Natural killer cell treated with Interleukin-12 subunit alpha and Interleukin-12 subunit beta and Interleukin-15 and Interleukin-18, amount 100 ng/mL, for 72 hours (primary cell): Measurements from ENCODE around the gene ODAD4. TPM values are rescaled to one million over a fixed set of nuclear protein-coding genes. Genes with fewer than 3 reads are reported as not detected.
"Not testable (repeated sequence)": the region's sequence is repeated elsewhere in the genome, so short reads cannot be mapped to it uniquely, and the experiment has no call there.

Source experiments
- ATAC-seq, 2 donors: fragments of 150-1000 bp; cut with Tn5 transposase in 1 of 2; sonication (Bioruptor Pico), chemical (Tn5 transposase) in 1 of 2; 2 replicates each; pipeline ENCODE4 v1.10.0; 2021
- DNase-seq: peaks from one replicate; pipeline ENCODE4 v3.0.0; 2022; ENCODE audit warnings: low spot score
- H3K27ac Mint-ChIP-seq, 2 donors: 1 replicate in 1 of 2; 2 replicates in 1 of 2; pipeline ENCODE4 v1.8.0; 2022; ENCODE audit warnings: mixed read lengths in 2 of 2, mild to moderate bottlenecking in 1 of 2, moderate library complexity in 1 of 2
- H3K27me3 Mint-ChIP-seq, 2 donors: 1 replicate in 1 of 2; 2 replicates in 1 of 2; pipeline ENCODE4 v1.8.0; 2022; ENCODE audit warnings: mixed read lengths in 2 of 2
- H3K36me3 Mint-ChIP-seq: one replicate; pipeline ENCODE4 v1.8.0; 2022; ENCODE audit warnings: mixed read lengths
- H3K4me1 Mint-ChIP-seq, 2 donors: 1 replicate in 1 of 2; 2 replicates in 1 of 2; pipeline ENCODE4 v1.8.0; 2022; ENCODE audit warnings: low read depth in 2 of 2, mixed read lengths in 2 of 2, mild to moderate bottlenecking in 1 of 2
- H3K4me3 Mint-ChIP-seq: one replicate; pipeline ENCODE4 v1.8.0; 2022; ENCODE audit warnings: mixed read lengths
- H3K9me3 Mint-ChIP-seq: 2 replicates; pipeline ENCODE4 v1.8.0; 2022; ENCODE audit warnings: mixed read lengths
- total RNA-seq, 2 donors: library from RNA; stranded (reverse); gene quantifications; one replicate each; pipeline ENCODE4 v1.2.3, GENCODE V29; 2022

Gene ODAD4
- total RNA-seq, 2 donors from 2014 or later, result 0.12 to 1.0 TPM

GRCh38 chr17:42000413-42001133 lies 70.2 kb downstream of the ODAD4 start:
- H3K4me1 Mint-ChIP-seq, result peaks cover 22 to 24% of the 10 kb centered on the region in 2 donors
- ATAC-seq (no peak), DNase-seq (no peak)
- H3K4me3 Mint-ChIP-seq, result no peak overlapping the region
- H3K27ac Mint-ChIP-seq, result no peak overlapping the region
- H3K36me3 Mint-ChIP-seq, result peaks cover 19% of the 10 kb centered on the region
- H3K27me3 Mint-ChIP-seq, result no peaks in the 10 kb centered on the region
- H3K9me3 Mint-ChIP-seq, result no peaks in the 10 kb centered on the region

DNA sequence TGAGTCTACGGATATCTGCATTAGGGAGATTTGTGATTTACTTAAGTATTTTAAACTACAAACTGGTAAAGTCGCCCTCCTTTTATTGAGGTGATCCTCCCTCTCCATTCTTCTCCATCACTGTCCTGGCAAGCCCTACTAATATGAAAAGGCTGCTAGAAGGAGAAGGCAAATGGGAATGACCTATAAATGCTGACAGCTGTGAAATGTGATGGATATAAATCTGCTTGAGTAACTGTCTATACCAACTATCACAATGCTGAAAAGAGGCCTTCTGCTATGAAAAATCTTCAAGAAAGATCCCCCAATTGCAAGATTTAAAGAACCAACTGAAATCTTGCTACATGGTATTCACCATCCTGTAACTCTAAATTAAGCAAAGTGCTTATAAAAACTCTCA lies 71.3 kb downstream of the ODAD4 start:
- Mint-ChIP-seq H3K27ac (no peak overlapping the region), H3K27me3 (no peaks in the 10 kb centered on the region), H3K4me3 (no peak overlapping the region), H3K4me1 (peaks cover 22% of the 10 kb centered on the region in 2 donors), H3K36me3 (peaks cover 15% of the 10 kb centered on the region), H3K9me3 (no peaks in the 10 kb centered on the region)
- ATAC-seq (no peak), DNase-seq (no peak)

GRCh38 chr17:42002175-42002791 lies 71.9 kb downstream of the ODAD4 start:
- ATAC-seq, result no peak
- Mint-ChIP-seq H3K9me3 (no peaks in the 10 kb centered on the region), H3K4me1 (peaks cover 22 to 26% of the 10 kb centered on the region in 2 donors), H3K4me3 (no peak overlapping the region), H3K27ac (no peak overlapping the region), H3K27me3 (no peaks in the 10 kb centered on the region), H3K36me3 (peaks cover 15% of the 10 kb centered on the region)
- no peak for DNase-seq

DNA sequence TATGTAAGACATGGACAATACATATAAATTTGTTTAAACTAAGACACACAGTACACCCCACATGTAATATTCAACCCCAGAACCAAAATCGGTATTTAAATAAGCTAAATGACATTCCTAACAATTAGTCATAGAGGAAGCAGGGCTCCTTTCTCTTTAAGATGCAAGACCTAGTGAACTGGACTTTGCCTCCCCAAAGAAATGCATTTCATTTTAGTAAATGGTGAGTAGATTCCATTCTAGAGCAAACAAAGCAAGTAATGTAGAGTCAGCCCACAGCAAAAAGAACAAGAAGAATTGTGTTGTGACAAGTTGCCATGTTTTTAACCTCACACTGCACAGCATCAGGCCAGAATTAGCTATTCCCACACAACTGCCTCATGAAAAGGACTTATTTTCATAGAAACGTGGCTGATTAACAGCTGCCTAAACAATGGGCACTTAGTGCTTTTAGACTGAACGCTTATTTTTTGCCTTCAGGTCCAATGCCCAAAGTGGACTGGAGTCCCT lies 72.4 kb downstream of the ODAD4 start:
- Mint-ChIP-seq H3K27me3 (no peaks in the 10 kb centered on the region), H3K4me1 (peaks cover 22 to 27% of the 10 kb centered on the region in 2 donors), H3K36me3 (peaks cover 15% of the 10 kb centered on the region), H3K9me3 (no peaks in the 10 kb centered on the region), H3K4me3 (no peak overlapping the region), H3K27ac (no peak overlapping the region)
- no peak for DNase-seq
- ATAC-seq, result no peak

GRCh38 chr17:42005166-42005565 lies 74.7 kb downstream of the ODAD4 start:
- Mint-ChIP-seq H3K27me3 (no peaks in the 10 kb centered on the region), H3K4me3 (no peak overlapping the region), H3K9me3 (no peaks in the 10 kb centered on the region), H3K36me3 (peaks cover 9% of the 10 kb centered on the region), H3K27ac (no peak overlapping the region), H3K4me1 (peaks cover 33 to 39% of the 10 kb centered on the region in 2 donors)
- no peak for ATAC-seq
- no peak for DNase-seq

GRCh38 chr17:42009170-42009569 lies 78.8 kb downstream of the ODAD4 start:
- Mint-ChIP-seq H3K27me3 (no peaks in the 10 kb centered on the region), H3K9me3 (no peaks in the 10 kb centered on the region), H3K4me1 (peaks cover 38 to 50% of the 10 kb centered on the region in 2 donors), H3K27ac (no peak overlapping the region), H3K36me3 (no peaks in the 10 kb centered on the region), H3K4me3 (no peak overlapping the region)
- DNase-seq (no peak), ATAC-seq (no peak)

- not testable (repeated sequence) for H3K4me3 Mint-ChIP-seq, H3K9me3 Mint-ChIP-seq, ATAC-seq, DNase-seq, H3K36me3 Mint-ChIP-seq, H3K27me3 Mint-ChIP-seq
- peaks cover 38 to 45% of the 10 kb centered on the region in 2 donors for H3K4me1 Mint-ChIP-seq
- peak overlapping the region; percentile 21 to 41 for H3K27ac Mint-ChIP-seq
These were observed 79.9 kb downstream of the ODAD4 start for GRCh38 chr17:42010266-42010680.

DNA sequence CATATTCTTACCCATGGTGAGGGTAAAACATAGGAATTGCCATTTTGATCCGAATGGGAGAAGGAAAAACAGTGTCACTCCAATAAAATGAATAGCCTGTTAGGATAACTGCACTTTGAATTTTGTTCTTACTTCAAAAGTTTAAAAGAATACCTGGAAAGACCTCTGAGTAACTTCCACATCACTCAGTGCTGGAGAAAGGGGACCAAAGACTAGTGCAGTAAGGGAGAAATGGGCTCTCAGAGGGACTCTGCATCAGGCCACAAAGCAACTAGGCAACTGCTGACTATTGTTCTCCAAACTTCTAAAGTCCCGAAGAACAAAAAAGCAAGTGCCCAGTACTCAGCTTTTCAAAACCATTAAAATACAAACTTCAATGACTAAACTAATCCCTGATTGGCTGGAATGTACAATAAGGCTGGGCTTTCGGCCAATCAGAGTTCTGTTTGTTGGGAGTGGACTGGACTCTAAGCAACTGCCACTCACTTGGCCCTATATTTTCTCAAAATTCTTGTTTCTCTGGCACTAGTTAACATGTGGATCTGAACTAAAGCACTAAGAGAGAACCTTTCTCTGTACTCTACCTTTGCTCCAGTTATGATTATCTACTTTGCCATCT lies 80.6 kb downstream of the ODAD4 start:
- ATAC-seq (no peak), DNase-seq (no peak)
- no peak overlapping the region for H3K4me3 Mint-ChIP-seq
- H3K9me3 Mint-ChIP-seq, result no peaks in the 10 kb centered on the region
- H3K27ac Mint-ChIP-seq, result no peak overlapping the region
- no peaks in the 10 kb centered on the region for H3K27me3 Mint-ChIP-seq
- peaks cover 42 to 50% of the 10 kb centered on the region in 2 donors for H3K4me1 Mint-ChIP-seq
- H3K36me3 Mint-ChIP-seq, result no peaks in the 10 kb centered on the region

DNA sequence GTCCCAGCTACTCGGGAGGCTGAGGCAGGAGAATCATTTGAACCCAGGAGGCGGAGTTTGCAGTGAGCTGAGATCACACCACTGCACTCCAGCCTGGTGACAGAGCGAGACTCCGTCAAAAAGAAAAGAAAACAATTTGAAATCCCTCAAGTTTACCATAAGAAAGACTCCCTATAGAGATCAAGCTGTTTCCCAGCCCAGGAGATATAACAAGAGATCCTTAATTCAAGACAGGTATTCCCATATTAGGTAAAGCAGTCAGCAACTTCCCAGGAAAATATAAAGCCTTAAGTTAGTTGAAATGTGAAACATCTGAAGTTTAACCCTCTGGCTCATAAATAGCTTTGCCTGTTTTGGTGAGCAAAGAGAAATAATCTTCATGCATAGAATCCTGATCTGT lies 81.9 kb downstream of the ODAD4 start:
- H3K4me3 Mint-ChIP-seq, H3K27me3 Mint-ChIP-seq, ATAC-seq, H3K27ac Mint-ChIP-seq, DNase-seq, H3K9me3 Mint-ChIP-seq, H3K36me3 Mint-ChIP-seq: not testable (repeated sequence)
- H3K4me1 Mint-ChIP-seq, result peaks cover 50 to 55% of the 10 kb centered on the region in 2 donors

DNA sequence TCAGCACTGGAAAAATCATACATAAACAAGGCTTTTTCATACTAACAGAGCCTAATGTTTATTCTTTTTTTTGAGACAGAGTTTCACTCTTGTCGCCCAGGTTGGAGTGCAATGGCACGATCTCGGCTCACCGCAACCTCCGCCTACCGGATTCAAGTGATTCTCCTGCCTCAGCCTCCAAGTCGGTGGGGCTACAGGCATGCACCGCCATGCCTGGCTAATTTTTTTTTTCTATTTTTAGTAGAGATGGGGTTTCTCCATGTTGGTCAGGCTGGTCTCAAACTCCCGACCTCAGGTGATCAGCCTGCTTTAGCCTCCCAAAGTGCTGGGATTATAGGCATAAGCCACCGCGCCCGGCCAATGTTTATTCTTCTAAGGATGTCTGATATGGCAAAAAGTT lies 83.3 kb downstream of the ODAD4 start:
- not testable (repeated sequence) for H3K27me3 Mint-ChIP-seq, DNase-seq, H3K9me3 Mint-ChIP-seq, ATAC-seq, H3K36me3 Mint-ChIP-seq, H3K4me3 Mint-ChIP-seq
- H3K27ac Mint-ChIP-seq, result peak overlapping the region in 1 of 2 donors; percentile 25
- peaks cover 60 to 65% of the 10 kb centered on the region in 2 donors for H3K4me1 Mint-ChIP-seq

Other genes starting within 250 kb of the ODAD4 start
- gene EIF1, start 241.7 kb upstream of the ODAD4 start, total RNA-seq, result 1,000 to 10,000 TPM; 1,047 to 1,473 TPM
- not detected for gene GAST, start 218.3 kb upstream of the ODAD4 start, total RNA-seq
- not detected for gene HAP1, start 196.0 kb upstream of the ODAD4 start, total RNA-seq
- gene JUP, start 143.9 kb upstream of the ODAD4 start, total RNA-seq, result 1 to 10 TPM in 1 of 2 donors, under 1 TPM in 1; 0.14 to 1.0 TPM
- gene P3H4, start 118.7 kb upstream of the ODAD4 start, total RNA-seq, result 1 to 10 TPM; 1.8 to 5.2 TPM
- under 1 TPM; 0.64 to 0.74 TPM for gene FKBP10, start 117.6 kb upstream of the ODAD4 start, total RNA-seq
- 10 to 100 TPM; 18.8 to 49.4 TPM for gene NT5C3B, start 94.4 kb upstream of the ODAD4 start, total RNA-seq
- gene KLHL10, start 92.8 kb upstream of the ODAD4 start, total RNA-seq, result not detected
- gene KLHL11, start 65.2 kb upstream of the ODAD4 start, total RNA-seq, result 10 to 100 TPM; 14.9 to 15.7 TPM
- gene ACLY, start 11.7 kb upstream of the ODAD4 start, total RNA-seq, result 100 to 1,000 TPM; 200 to 243 TPM
- gene CNP, start 36.2 kb downstream of the ODAD4 start, total RNA-seq, result 10 to 100 TPM; 55.6 to 81.9 TPM
- 100 to 1,000 TPM; 119 to 137 TPM for gene DNAJC7, start 86.8 kb downstream of the ODAD4 start, total RNA-seq
- 10 to 100 TPM; 27.8 to 28.7 TPM for gene NKIRAS2, start 89.5 kb downstream of the ODAD4 start, total RNA-seq
- not detected for gene C17orf113, start 120.0 kb downstream of the ODAD4 start, total RNA-seq
- gene ZNF385C, start 167.9 kb downstream of the ODAD4 start, total RNA-seq, result not detected
- 1 to 10 TPM; 7.0 to 7.6 TPM for gene DHX58, start 182.1 kb downstream of the ODAD4 start, total RNA-seq
- gene KAT2A, start 190.8 kb downstream of the ODAD4 start, total RNA-seq, result 10 to 100 TPM; 16.5 to 56.5 TPM
- not detected for gene HSPB9, start 192.2 kb downstream of the ODAD4 start, total RNA-seq
- gene RAB5C, start 224.4 kb downstream of the ODAD4 start, total RNA-seq, result 10 to 100 TPM; 67.4 to 73.7 TPM